ENCODE measurements around the gene PNMA8C. TPM values are rescaled to one million over a fixed set of nuclear protein-coding genes. Genes with fewer than 3 reads are reported as not detected.
"Not testable (repeated sequence)": the region's sequence is repeated elsewhere in the genome, so short reads cannot be mapped to it uniquely, and the experiment has no call there.

The PNMA8C gene
- polyA plus RNA-seq, 1 donor (not counting 4 experiments of a cell fraction or from before 2014, with no cell fraction given) = not detected

DNA sequence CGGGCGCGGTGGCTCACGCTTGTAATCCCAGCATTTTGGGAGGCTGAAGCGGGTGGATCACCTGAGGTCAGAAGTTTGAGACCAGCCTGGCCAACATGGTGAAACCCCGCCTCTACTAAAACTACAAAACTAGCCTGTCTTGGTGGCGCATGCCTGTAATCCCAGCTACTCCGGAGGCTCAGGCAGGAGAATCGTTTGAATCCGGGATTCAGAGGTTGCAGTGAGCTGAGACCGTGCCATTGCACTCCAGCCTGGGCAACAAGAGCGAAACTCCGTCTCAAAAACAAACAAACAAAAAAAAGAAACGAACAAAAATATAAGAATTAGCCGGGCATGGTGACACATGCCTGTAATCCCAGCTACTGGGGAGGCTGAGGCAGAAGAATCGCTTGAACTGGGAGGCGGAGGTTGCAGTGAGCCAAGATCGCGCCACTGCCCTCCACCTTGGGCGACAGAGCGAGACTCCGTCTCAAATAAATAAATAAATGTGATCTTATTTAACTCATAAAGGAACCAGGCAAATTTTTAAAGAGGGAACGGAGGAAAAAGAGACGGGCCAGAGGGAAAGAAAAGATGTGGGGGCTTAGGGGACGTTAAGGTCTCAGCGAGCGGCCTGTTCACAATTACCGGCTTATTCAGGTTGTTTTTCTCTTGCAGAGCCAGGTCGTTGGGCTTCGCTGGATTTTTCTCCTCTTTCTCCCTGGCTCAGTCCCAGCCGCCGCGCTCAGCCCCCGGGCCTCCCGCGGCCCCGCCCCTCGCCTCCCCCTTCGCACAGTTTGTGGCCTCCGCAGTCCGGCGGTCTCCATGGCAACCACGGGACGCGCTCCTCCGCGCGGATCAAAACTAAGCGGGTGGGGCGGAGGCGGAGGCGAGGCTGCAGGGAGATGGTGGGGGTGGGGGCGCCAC, 12.7 kb downstream of the PNMA8C start:
- H3K27ac ChIP-seq (ENCODE audit: control insufficient read depth, insufficient read depth, low read length); H3K9ac ChIP-seq (ENCODE audit: control insufficient read depth, extremely low read depth, insufficient read depth, low read length); H3K9me3 ChIP-seq (ENCODE audit: control insufficient read depth, low read depth, low read length); dilution Hi-C loops (cut with MboI; ENCODE audit: extremely low pct_ligation_motif_present, low sequenced_read_pairs); H3K36me3 ChIP-seq (ENCODE audit: control insufficient read depth in 2 of 2, extremely low read depth in 1 of 2, insufficient read depth in 2 of 2, low read length in 2 of 2); H4K20me1 ChIP-seq (ENCODE audit: control insufficient read depth, extremely low read depth, insufficient read depth, low read length); DNase-seq (ENCODE audit: low read depth, low spot score); FAIRE-seq; H3K4me1 ChIP-seq (ENCODE audit: control insufficient read depth, extremely low read depth, insufficient read depth, low read length); H3K9me1 ChIP-seq (ENCODE audit: control insufficient read depth, extremely low read depth, insufficient read depth, low read length): not testable (repeated sequence)
- Histone ChIP-seq H2AFZ (ENCODE audit: control insufficient read depth, low read length) (peak overlapping the region; percentile 61), H3K4me3 (ENCODE audit: control insufficient read depth in 2 of 3, extremely low read depth in 1 of 3, insufficient read depth in 2 of 3, low read depth in 1 of 3, low read length in 3 of 3) (peak overlapping the region; percentile 12 to 55 (median 45)), H3K4me2 (ENCODE audit: control insufficient read depth, extremely low read depth, insufficient read depth, low read depth, low read length) (peak overlapping the region; percentile 82), H3K27me3 (ENCODE audit: control insufficient read depth, extremely low read depth, insufficient read depth, low read length) (peaks cover 16% of the 10 kb centered on the region), H3K79me2 (ENCODE audit: control insufficient read depth, insufficient read depth, low read length) (peaks cover 10% of the 10 kb centered on the region)

DNA sequence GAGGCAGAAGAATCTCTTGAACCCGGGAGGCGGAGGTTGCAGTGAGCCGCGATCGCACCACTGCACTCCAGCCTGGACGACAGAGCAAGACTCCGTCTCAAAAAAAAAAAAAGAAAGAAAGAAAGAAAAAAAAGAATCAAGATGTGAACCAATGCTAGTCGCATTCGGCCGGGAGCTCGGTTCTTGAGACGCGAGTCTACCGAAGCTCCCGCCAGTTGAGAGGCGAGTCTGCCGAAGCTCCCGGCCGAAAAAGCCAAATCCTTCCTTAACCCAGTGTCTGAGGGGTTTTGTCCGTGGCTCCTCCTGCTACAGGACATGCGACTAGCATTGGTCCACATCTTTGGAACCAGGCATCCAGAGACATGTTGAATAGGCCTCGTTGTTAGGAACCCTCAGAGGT, 13.8 kb downstream of the PNMA8C start:
- dilution Hi-C loops (cut with MboI; ENCODE audit: extremely low pct_ligation_motif_present, low sequenced_read_pairs); H3K4me2 ChIP-seq (ENCODE audit: control insufficient read depth, extremely low read depth, insufficient read depth, low read depth, low read length): not testable (repeated sequence)

GRCh38 chr19:46413262-46414031, 15.3 kb downstream of the PNMA8C start, which contains the start of gene CCDC8:
TSS of gene CCDC8 (minus strand) at chr19:46413564. CDS start at chr19:46412810, 754 bp downstream.
- H3K27ac ChIP-seq (ENCODE audit: control insufficient read depth, insufficient read depth, low read length) = peak within 1 kb of the TSS; percentile 13
- no peaks in the 10 kb centered on the region for H4K20me1 ChIP-seq (ENCODE audit: control insufficient read depth, extremely low read depth, insufficient read depth, low read length)
- H3K9me1 ChIP-seq (ENCODE audit: control insufficient read depth, extremely low read depth, insufficient read depth, low read length) = no peaks in the 10 kb centered on the region
- H3K4me3 ChIP-seq (ENCODE audit: control insufficient read depth in 2 of 3, extremely low read depth in 1 of 3, insufficient read depth in 2 of 3, low read depth in 1 of 3, low read length in 3 of 3) = peak within 1 kb of the TSS; percentile 20 to 62 (median 61)
- peaks cover 10% of the 10 kb centered on the region for H3K79me2 ChIP-seq (ENCODE audit: control insufficient read depth, insufficient read depth, low read length)
- peak within 1 kb of the TSS; percentile 51 for H2AFZ ChIP-seq (ENCODE audit: control insufficient read depth, low read length)
- no peak for FAIRE-seq
- H3K27me3 ChIP-seq (ENCODE audit: control insufficient read depth, extremely low read depth, insufficient read depth, low read length) = peaks cover 16% of the 10 kb centered on the region
- peaks cover 8% of the 10 kb centered on the region for H3K4me1 ChIP-seq (ENCODE audit: control insufficient read depth, extremely low read depth, insufficient read depth, low read length)
- peak within 1 kb of the TSS; percentile 75 for H3K4me2 ChIP-seq (ENCODE audit: control insufficient read depth, extremely low read depth, insufficient read depth, low read depth, low read length)
- H3K36me3 ChIP-seq (ENCODE audit: control insufficient read depth in 2 of 2, extremely low read depth in 1 of 2, insufficient read depth in 2 of 2, low read length in 2 of 2) = no peaks in the 10 kb centered on the region
- no peak for DNase-seq (ENCODE audit: low read depth, low spot score)
- TF ChIP-seq EZH2 (IDR thresholded peaks at IDR 0.05; ENCODE audit: low read length) = no peak
- no peak for TF ChIP-seq CTCF (optimal IDR thresholded peaks at IDR 0.05 in 1 of 3, IDR thresholded peaks at IDR 0.05 in 1 of 3, conservative IDR thresholded peaks at IDR 0.05 in 1 of 3; ENCODE audit: extremely low read depth in 1 of 3, insufficient read depth in 2 of 3, low read length in 3 of 3)
- H3K9ac ChIP-seq (ENCODE audit: control insufficient read depth, extremely low read depth, insufficient read depth, low read length) = peak within 1 kb of the TSS; percentile 56
- dilution Hi-C loops (cut with MboI; ENCODE audit: extremely low pct_ligation_motif_present, low sequenced_read_pairs) = no loop called here
- H3K9me3 ChIP-seq (ENCODE audit: control insufficient read depth, low read depth, low read length) = no peaks in the 10 kb centered on the region

More for the DNA sequence above, 13.8 kb downstream of the PNMA8C start:
- peaks cover 16% of the 10 kb centered on the region for H3K27me3 ChIP-seq (ENCODE audit: control insufficient read depth, extremely low read depth, insufficient read depth, low read length)
- H3K27ac ChIP-seq (ENCODE audit: control insufficient read depth, insufficient read depth, low read length); H3K4me1 ChIP-seq (ENCODE audit: control insufficient read depth, extremely low read depth, insufficient read depth, low read length); H2AFZ ChIP-seq (ENCODE audit: control insufficient read depth, low read length); H3K36me3 ChIP-seq (ENCODE audit: control insufficient read depth in 2 of 2, extremely low read depth in 1 of 2, insufficient read depth in 2 of 2, low read length in 2 of 2); DNase-seq (ENCODE audit: low read depth, low spot score); H3K4me3 ChIP-seq (ENCODE audit: control insufficient read depth in 2 of 3, extremely low read depth in 1 of 3, insufficient read depth in 2 of 3, low read depth in 1 of 3, low read length in 3 of 3); H3K9me3 ChIP-seq (ENCODE audit: control insufficient read depth, low read depth, low read length); H3K9me1 ChIP-seq (ENCODE audit: control insufficient read depth, extremely low read depth, insufficient read depth, low read length); H3K9ac ChIP-seq (ENCODE audit: control insufficient read depth, extremely low read depth, insufficient read depth, low read length); H4K20me1 ChIP-seq (ENCODE audit: control insufficient read depth, extremely low read depth, insufficient read depth, low read length); FAIRE-seq: not testable (repeated sequence)
- peaks cover 10% of the 10 kb centered on the region for H3K79me2 ChIP-seq (ENCODE audit: control insufficient read depth, insufficient read depth, low read length)
